ENCODE measurements around the gene ZNHIT2.
A peak's percentile ranks its signal among the peaks of the same experiment; 100 is the strongest.

ZNHIT2 gene

DNA sequence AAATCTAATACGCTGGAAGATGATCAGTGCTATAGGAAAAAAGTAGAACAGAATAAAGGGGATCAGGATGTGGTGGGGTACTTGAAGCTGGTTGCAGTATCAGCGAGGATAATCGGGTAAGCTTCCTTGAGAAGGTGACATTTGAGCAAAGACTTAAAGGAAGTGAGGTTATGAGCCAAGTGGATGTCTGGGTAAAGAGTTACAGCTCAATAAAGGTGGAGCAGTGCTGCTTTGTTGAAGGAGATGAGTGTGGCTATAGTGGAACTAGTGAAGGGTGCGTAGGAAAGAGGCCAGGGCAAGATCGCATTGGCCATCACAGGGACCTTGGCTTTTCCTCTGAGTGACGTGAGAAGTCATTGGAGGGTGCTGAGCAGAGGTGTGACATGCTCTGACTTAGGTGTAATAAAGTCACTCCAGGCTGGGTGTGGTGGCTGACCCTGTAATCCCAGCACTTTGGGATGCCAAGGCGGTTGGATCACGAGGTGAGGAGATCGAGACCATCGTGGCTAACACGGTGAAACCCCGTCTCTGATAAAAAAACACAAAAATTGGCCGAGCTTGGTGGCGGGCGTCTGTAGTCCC, 19.1 kb upstream of the ZNHIT2 start:
- H3K18ac ChIP-seq (ENCODE audit: low read length), result no peak overlapping the region
- no peaks in the 10 kb centered on the region for H3K36me3 ChIP-seq (ENCODE audit: control insufficient read depth, insufficient read depth, low read length)
- no CpG with 5 or more reads among the region's 15 CpGs for WGBS (ENCODE audit: extremely low coverage, insufficient coverage, low lambda C conversion rate)
- H3K4me3 ChIP-seq (ENCODE audit: low read length), result no peak overlapping the region
- DNase-seq, result no peak
- H3K79me1 ChIP-seq (ENCODE audit: low read length), result peaks cover 16% of the 10 kb centered on the region
- no peak overlapping the region for H3K23ac ChIP-seq (ENCODE audit: low read length)
- H3K79me2 ChIP-seq (ENCODE audit: control insufficient read depth, insufficient read depth, low read length), result peaks cover 13% of the 10 kb centered on the region
- peak overlapping the region; percentile 55 for H2AK5ac ChIP-seq (ENCODE audit: low read length)
- no peak overlapping the region for H2BK120ac ChIP-seq (ENCODE audit: low read depth, low read length)
- no peak overlapping the region for H3K56ac ChIP-seq (ENCODE audit: low read length)
- no peak overlapping the region for H3K4me2 ChIP-seq (ENCODE audit: low read length)
- no peak overlapping the region for H3K27ac ChIP-seq (ENCODE audit: low read depth, low read length)
- no peaks in the 10 kb centered on the region for H3K27me3 ChIP-seq (ENCODE audit: insufficient read depth, low read length, poor library complexity)
- H3K4ac ChIP-seq (ENCODE audit: low read depth, low read length), result no peak overlapping the region
- H3K9ac ChIP-seq (ENCODE audit: low read length), result no peak overlapping the region
- no peak overlapping the region for H2BK15ac ChIP-seq (replicated peaks; ENCODE audit: low read depth)
- no peak overlapping the region for H2BK5ac ChIP-seq (ENCODE audit: low read length)
- H4K5ac ChIP-seq (ENCODE audit: low read length), result no peak overlapping the region
- H3K4me1 ChIP-seq (ENCODE audit: control insufficient read depth, low read depth, low read length), result peaks cover 2% of the 10 kb centered on the region
- H4K8ac ChIP-seq (ENCODE audit: low read depth, low read length), result no peak overlapping the region

DNA sequence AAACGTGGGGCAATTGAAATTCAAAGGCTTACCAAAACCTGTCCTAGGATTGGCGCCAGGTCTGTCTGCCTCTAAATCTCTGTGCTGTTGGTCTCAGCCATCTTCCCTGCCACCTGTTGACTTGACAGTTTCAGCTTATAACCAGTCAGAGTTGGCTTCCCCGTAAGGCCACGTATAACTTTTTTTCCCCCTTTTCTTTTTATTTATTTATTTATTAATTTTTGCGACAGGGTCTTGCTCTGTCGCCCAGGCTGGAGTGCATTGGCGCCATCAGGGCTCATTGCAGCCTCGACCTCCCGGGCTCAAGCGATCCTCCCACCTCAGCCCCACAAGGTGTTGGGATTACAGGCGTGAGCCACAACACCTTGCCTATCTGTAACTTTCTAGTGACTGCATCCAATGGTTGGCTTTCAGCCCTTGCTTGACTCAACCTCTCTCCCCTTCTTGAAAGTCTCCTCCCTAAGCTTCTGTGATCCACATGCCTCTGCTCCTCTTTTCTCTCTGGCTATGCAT, 18.2 kb upstream of the ZNHIT2 start:
- Histone ChIP-seq H2AK5ac (ENCODE audit: low read length) (peak overlapping the region; percentile 19), H3K79me2 (ENCODE audit: control insufficient read depth, insufficient read depth, low read length) (peaks cover 13% of the 10 kb centered on the region), H4K5ac (ENCODE audit: low read length) (no peak overlapping the region), H3K27ac (ENCODE audit: low read depth, low read length) (no peak overlapping the region), H3K4ac (ENCODE audit: low read depth, low read length) (no peak overlapping the region), H3K23ac (ENCODE audit: low read length) (no peak overlapping the region), H3K4me2 (ENCODE audit: low read length) (peak overlapping the region; percentile 19), H3K4me3 (ENCODE audit: low read length) (no peak overlapping the region), H2BK5ac (ENCODE audit: low read length) (no peak overlapping the region), H3K56ac (ENCODE audit: low read length) (peak overlapping the region; percentile 83), H2BK120ac (ENCODE audit: low read depth, low read length) (no peak overlapping the region), H3K18ac (ENCODE audit: low read length) (no peak overlapping the region), H3K79me1 (ENCODE audit: low read length) (peaks cover 16% of the 10 kb centered on the region), H3K27me3 (ENCODE audit: insufficient read depth, low read length, poor library complexity) (no peaks in the 10 kb centered on the region), H3K4me1 (ENCODE audit: control insufficient read depth, low read depth, low read length) (peaks cover 2% of the 10 kb centered on the region), H3K9ac (ENCODE audit: low read length) (peak overlapping the region; percentile 75), H4K8ac (ENCODE audit: low read depth, low read length) (no peak overlapping the region), H2BK15ac (replicated peaks; ENCODE audit: low read depth) (no peak overlapping the region), H3K36me3 (ENCODE audit: control insufficient read depth, insufficient read depth, low read length) (no peaks in the 10 kb centered on the region)
- no peak for DNase-seq
- no CpG with 5 or more reads among the region's 11 CpGs for WGBS (ENCODE audit: extremely low coverage, insufficient coverage, low lambda C conversion rate)

DNA sequence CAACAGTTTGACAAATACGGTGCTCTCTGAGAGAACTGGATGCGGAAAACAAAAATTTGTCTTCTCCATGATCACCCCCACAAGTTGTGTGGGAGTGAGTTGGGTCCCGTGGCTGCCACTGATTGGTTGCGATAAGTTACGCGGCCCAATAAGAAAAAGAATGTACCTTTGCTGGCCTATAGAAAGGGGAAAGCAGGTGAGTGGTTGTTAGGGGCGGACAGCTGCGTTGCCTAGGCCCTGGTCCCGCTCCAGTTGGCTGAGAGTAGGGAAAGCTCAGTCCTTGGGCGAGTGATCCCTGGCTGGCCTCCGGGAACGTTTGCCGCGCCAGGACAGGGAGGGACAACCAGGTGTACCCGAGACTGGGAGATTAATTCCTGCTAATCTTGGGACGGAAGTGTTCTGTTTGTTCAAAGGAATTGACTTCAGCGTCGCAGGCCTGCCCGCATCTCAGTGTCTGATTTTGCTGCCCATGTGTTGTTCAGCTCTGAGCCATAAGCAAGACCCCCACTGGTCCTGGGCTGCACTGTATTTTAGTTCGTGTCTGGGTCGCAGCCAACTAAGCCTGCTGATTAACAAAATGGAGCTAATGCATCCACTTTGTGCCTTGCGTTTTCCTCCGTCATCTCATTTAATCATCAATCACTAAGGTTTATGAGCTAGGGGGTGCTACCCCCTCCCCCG, 17.6 kb upstream of the ZNHIT2 start:
- H2BK15ac ChIP-seq (replicated peaks; ENCODE audit: low read depth), result no peak overlapping the region

DNA sequence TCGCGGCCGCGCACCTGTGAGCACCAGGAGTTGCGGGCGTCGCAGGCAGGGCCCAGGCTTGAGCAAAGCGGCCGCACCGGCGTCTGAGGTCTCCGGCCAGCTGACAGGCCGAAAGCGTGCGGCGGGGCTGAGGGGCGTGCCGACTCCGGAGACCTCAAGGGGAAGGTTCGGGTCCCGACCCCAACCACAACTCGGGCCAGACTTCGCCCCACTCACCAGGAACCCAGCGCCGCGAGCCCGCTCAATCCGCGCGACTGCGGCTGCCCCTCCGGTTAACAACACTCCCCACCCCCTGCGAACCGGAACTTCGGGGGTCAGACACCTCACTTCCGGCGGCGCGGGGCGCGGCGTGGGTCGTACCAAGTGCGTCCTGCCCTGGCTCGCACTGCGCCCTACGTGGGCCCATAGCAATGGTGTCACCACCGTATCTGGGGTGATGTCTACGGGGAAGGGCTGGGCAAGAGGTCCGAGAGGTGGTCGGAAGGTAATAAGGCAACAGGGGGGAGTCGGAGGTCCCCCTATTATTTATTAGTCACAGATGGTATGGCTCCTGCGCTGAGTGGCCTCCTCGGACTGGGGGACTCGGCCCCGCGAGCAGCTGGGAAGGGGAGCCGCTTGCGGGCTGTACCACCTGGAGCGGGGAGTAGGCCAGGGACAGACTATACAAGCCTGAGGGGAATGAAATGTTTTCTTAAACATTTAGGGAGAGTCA, 16.9 kb upstream of the ZNHIT2 start, which contains the start of gene SYVN1:
SYVN1 (minus strand) TSS at position 280 of the 712 bp plus-strand sequence. CDS start 918 bp downstream, outside the sequence.
- Histone ChIP-seq H3K79me2 (ENCODE audit: control insufficient read depth, insufficient read depth, low read length) (peaks cover 13% of the 10 kb centered on the region), H3K9ac (ENCODE audit: low read length) (peak within 1 kb of the TSS; percentile 87), H2BK15ac (replicated peaks; ENCODE audit: low read depth) (no peak within 1 kb of the TSS), H2BK5ac (ENCODE audit: low read length) (peak within 1 kb of the TSS; percentile 80), H3K4ac (ENCODE audit: low read depth, low read length) (no peak within 1 kb of the TSS), H4K5ac (ENCODE audit: low read length) (no peak within 1 kb of the TSS), H3K27me3 (ENCODE audit: insufficient read depth, low read length, poor library complexity) (no peaks in the 10 kb centered on the region), H3K18ac (ENCODE audit: low read length) (peak within 1 kb of the TSS; percentile 19), H3K36me3 (ENCODE audit: control insufficient read depth, insufficient read depth, low read length) (peaks cover 2% of the 10 kb centered on the region), H3K23ac (ENCODE audit: low read length) (peak within 1 kb of the TSS; percentile 1), H3K4me1 (ENCODE audit: control insufficient read depth, low read depth, low read length) (peaks cover 2% of the 10 kb centered on the region), H3K79me1 (ENCODE audit: low read length) (peaks cover 16% of the 10 kb centered on the region), H2AK5ac (ENCODE audit: low read length) (no peak within 1 kb of the TSS), H3K27ac (ENCODE audit: low read depth, low read length) (peak within 1 kb of the TSS; percentile 10), H4K8ac (ENCODE audit: low read depth, low read length) (no peak within 1 kb of the TSS), H2BK120ac (ENCODE audit: low read depth, low read length) (no peak within 1 kb of the TSS), H3K4me3 (ENCODE audit: low read length) (peak within 1 kb of the TSS; percentile 83), H3K56ac (ENCODE audit: low read length) (peak within 1 kb of the TSS; percentile 91), H3K4me2 (ENCODE audit: low read length) (peak within 1 kb of the TSS; percentile 84)
- no CpG with 5 or more reads among the region's 60 CpGs for WGBS (ENCODE audit: extremely low coverage, insufficient coverage, low lambda C conversion rate)
- DNase-seq, result peak; percentile 91

More for the DNA sequence above, 17.6 kb upstream of the ZNHIT2 start:
- peak overlapping the region; percentile 80 for H2BK5ac ChIP-seq (ENCODE audit: low read length)
- no peak overlapping the region for H3K4ac ChIP-seq (ENCODE audit: low read depth, low read length)
- no peaks in the 10 kb centered on the region for H3K36me3 ChIP-seq (ENCODE audit: control insufficient read depth, insufficient read depth, low read length)
- peaks cover 16% of the 10 kb centered on the region for H3K79me1 ChIP-seq (ENCODE audit: low read length)
- H3K18ac ChIP-seq (ENCODE audit: low read length), result peak overlapping the region; percentile 19
- no peak overlapping the region for H4K8ac ChIP-seq (ENCODE audit: low read depth, low read length)
- H3K27ac ChIP-seq (ENCODE audit: low read depth, low read length), result peak overlapping the region; percentile 10
- H3K4me3 ChIP-seq (ENCODE audit: low read length), result peak overlapping the region; percentile 59
- H4K5ac ChIP-seq (ENCODE audit: low read length), result no peak overlapping the region
- no peak overlapping the region for H2BK120ac ChIP-seq (ENCODE audit: low read depth, low read length)
- peaks cover 2% of the 10 kb centered on the region for H3K4me1 ChIP-seq (ENCODE audit: control insufficient read depth, low read depth, low read length)
- no peaks in the 10 kb centered on the region for H3K27me3 ChIP-seq (ENCODE audit: insufficient read depth, low read length, poor library complexity)
- peak overlapping the region; percentile 91 for H3K56ac ChIP-seq (ENCODE audit: low read length)
- H3K79me2 ChIP-seq (ENCODE audit: control insufficient read depth, insufficient read depth, low read length), result peaks cover 13% of the 10 kb centered on the region
- no peak overlapping the region for H2AK5ac ChIP-seq (ENCODE audit: low read length)
- peak; percentile 99 for DNase-seq
- no peak overlapping the region for H3K23ac ChIP-seq (ENCODE audit: low read length)
- H3K9ac ChIP-seq (ENCODE audit: low read length), result peak overlapping the region; percentile 87
- H3K4me2 ChIP-seq (ENCODE audit: low read length), result peak overlapping the region; percentile 47
- WGBS (ENCODE audit: extremely low coverage, insufficient coverage, low lambda C conversion rate), result no CpG with 5 or more reads among the region's 24 CpGs

DNA sequence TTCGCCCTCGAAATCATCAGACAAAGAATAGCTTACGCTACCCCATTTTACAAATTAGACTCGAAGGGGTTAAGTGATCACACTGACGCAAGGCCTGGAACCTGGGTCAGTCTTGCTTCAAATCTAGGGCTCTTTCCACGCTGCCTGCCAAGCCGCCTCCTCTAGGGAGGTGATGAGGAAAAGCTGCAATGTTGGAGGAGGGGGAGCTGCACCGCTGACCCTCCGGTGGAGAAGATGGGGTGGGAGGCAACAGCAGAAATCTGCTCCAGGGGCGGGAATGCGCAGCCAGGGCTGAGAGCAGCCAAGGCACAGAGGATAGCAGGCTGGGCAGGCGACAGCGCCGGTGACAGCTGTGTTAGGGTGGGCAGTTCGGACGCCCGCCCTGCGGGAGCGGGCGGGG, 16.2 kb upstream of the ZNHIT2 start:
- peaks cover 16% of the 10 kb centered on the region for H3K79me1 ChIP-seq (ENCODE audit: low read length)
- peak overlapping the region; percentile 1 for H3K23ac ChIP-seq (ENCODE audit: low read length)
- H2BK15ac ChIP-seq (replicated peaks; ENCODE audit: low read depth), result no peak overlapping the region
- no CpG with 5 or more reads among the region's 20 CpGs for WGBS (ENCODE audit: extremely low coverage, insufficient coverage, low lambda C conversion rate)
- no peak overlapping the region for H2BK120ac ChIP-seq (ENCODE audit: low read depth, low read length)
- peak overlapping the region; percentile 83 for H3K4me3 ChIP-seq (ENCODE audit: low read length)
- peak overlapping the region; percentile 91 for H3K56ac ChIP-seq (ENCODE audit: low read length)
- H3K4ac ChIP-seq (ENCODE audit: low read depth, low read length), result no peak overlapping the region
- no peak overlapping the region for H2BK5ac ChIP-seq (ENCODE audit: low read length)
- H3K4me1 ChIP-seq (ENCODE audit: control insufficient read depth, low read depth, low read length), result peaks cover 2% of the 10 kb centered on the region
- H4K5ac ChIP-seq (ENCODE audit: low read length), result no peak overlapping the region
- H3K79me2 ChIP-seq (ENCODE audit: control insufficient read depth, insufficient read depth, low read length), result peaks cover 13% of the 10 kb centered on the region
- DNase-seq, result no peak
- H2AK5ac ChIP-seq (ENCODE audit: low read length), result no peak overlapping the region
- H3K4me2 ChIP-seq (ENCODE audit: low read length), result peak overlapping the region; percentile 84
- H3K36me3 ChIP-seq (ENCODE audit: control insufficient read depth, insufficient read depth, low read length), result peaks cover 2% of the 10 kb centered on the region
- no peak overlapping the region for H3K18ac ChIP-seq (ENCODE audit: low read length)
- peak overlapping the region; percentile 87 for H3K9ac ChIP-seq (ENCODE audit: low read length)
- no peak overlapping the region for H4K8ac ChIP-seq (ENCODE audit: low read depth, low read length)
- H3K27me3 ChIP-seq (ENCODE audit: insufficient read depth, low read length, poor library complexity), result no peaks in the 10 kb centered on the region
- no peak overlapping the region for H3K27ac ChIP-seq (ENCODE audit: low read depth, low read length)

Measured in mesendoderm (in vitro differentiated cells).